Measurements from ENCODE around the gene MT2A. TPM values are rescaled to one million over a fixed set of nuclear protein-coding genes. Genes with fewer than 3 reads are reported as not detected.

The MT2A gene
- total and polyA plus RNA-seq, 4 donors = 146 to 1,681 (median 847) TPM

DNA sequence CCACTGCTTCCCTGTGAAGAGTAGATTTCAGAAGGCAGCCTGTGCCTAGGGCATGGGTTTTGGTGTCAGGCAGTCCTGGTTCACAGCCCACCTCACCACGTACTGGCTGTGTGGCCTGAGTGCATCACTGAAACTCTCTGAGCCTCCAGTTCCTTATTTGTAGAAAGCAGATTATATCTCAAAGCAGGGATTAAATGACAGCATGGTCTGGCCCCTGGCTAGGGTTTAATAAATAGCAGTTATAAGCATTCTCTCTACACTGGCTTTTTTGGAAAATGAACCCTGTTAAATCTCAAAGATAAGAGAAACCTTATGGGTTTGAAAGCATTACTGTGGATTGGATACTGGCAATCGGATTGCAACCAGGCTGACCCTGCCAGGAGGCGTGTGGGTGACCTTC is 21.1 kb downstream of the MT2A start:
- Histone ChIP-seq H3K4me3 (ENCODE audit: low read length in 2 of 2) (no peak overlapping the region), H3K27me3 (ENCODE audit: control insufficient read depth in 1 of 2, insufficient read depth in 2 of 2, low read length in 1 of 2) (no peaks in the 10 kb centered on the region), H3K9me3 (ENCODE audit: control insufficient read depth, low read length) (no peaks in the 10 kb centered on the region), H3K36me3 (ENCODE audit: control insufficient read depth in 1 of 2, insufficient read depth in 2 of 2, low read length in 1 of 2) (no peaks in the 10 kb centered on the region), H3K27ac (ENCODE audit: low read depth in 1 of 2, low read length in 2 of 2) (no peak overlapping the region), H3K4me1 (ENCODE audit: control insufficient read depth in 1 of 2, insufficient read depth in 2 of 2, low read length in 2 of 2) (no peaks in the 10 kb centered on the region)
- intact Hi-C loops (cut with DNase I) = no loop called here
- 83 to 85% methylated on average over 3 of the region's 3 CpGs for WGBS, 2 donors
- DNase-seq (no peak), ATAC-seq (ENCODE audit: low FRiP score) (no peak)

DNA sequence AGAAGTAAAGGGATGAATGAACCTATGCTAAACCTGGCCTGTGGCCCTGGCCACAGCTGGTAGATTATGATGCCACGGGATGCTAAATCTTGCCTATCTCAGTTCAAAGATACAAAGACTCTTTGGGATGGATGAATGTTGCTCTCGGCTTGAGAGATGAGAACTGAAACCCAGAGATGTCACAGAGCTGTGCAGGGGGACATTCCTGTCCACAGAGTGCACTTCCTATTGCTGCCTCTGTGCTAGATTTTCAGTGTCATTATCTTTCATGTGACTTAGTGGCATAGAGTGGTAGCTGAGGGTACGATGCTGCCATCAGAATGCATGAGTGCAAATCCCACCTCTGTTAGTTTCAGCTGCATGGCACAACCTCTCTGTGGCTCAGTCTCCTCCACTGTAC is 21.8 kb downstream of the MT2A start:
- H3K27me3 ChIP-seq (ENCODE audit: control insufficient read depth in 1 of 2, insufficient read depth in 2 of 2, low read length in 1 of 2) = no peaks in the 10 kb centered on the region
- WGBS, 2 donors = 89 to 90% methylated on average over 3 of the region's 3 CpGs
- no peak overlapping the region for H3K27ac ChIP-seq (ENCODE audit: low read depth in 1 of 2, low read length in 2 of 2)
- no peak overlapping the region for H3K4me3 ChIP-seq (ENCODE audit: low read length in 2 of 2)
- intact Hi-C loops (cut with DNase I) = no loop called here
- DNase-seq = no peak
- no peak for ATAC-seq (ENCODE audit: low FRiP score)
- no peaks in the 10 kb centered on the region for H3K36me3 ChIP-seq (ENCODE audit: control insufficient read depth in 1 of 2, insufficient read depth in 2 of 2, low read length in 1 of 2)
- H3K9me3 ChIP-seq (ENCODE audit: control insufficient read depth, low read length) = no peaks in the 10 kb centered on the region
- H3K4me1 ChIP-seq (ENCODE audit: control insufficient read depth in 1 of 2, insufficient read depth in 2 of 2, low read length in 2 of 2) = no peaks in the 10 kb centered on the region

DNA sequence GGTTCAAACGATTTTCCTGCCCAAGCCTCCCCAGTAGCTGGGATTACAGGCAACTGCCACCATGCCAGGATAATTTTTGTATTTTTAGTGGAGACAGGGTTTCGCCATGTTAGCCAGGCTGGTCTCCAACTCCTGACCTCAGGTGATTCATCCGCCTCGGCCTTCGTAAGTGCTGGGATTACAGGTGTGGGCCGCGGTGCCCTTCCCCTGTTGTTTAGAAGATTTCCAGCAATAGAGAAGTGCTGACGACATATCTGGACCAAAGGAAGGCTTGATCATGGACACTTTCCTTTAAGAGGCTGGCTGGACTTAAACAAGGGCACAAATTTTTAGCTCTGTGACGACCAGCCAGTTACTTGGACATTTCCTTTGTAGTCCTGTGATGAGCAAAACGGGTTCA is 22.8 kb downstream of the MT2A start:
- DNase-seq (no peak), ATAC-seq (ENCODE audit: low FRiP score) (no peak)
- H3K36me3 ChIP-seq (ENCODE audit: control insufficient read depth in 1 of 2, insufficient read depth in 2 of 2, low read length in 1 of 2) = no peaks in the 10 kb centered on the region
- intact Hi-C loops (cut with DNase I) = no loop called here
- no peaks in the 10 kb centered on the region for H3K9me3 ChIP-seq (ENCODE audit: control insufficient read depth, low read length)
- 93 to 95% methylated on average over 10 of the region's 10 CpGs for WGBS, 2 donors
- no peak overlapping the region for H3K27ac ChIP-seq (ENCODE audit: low read depth in 1 of 2, low read length in 2 of 2)
- no peaks in the 10 kb centered on the region for H3K4me1 ChIP-seq (ENCODE audit: control insufficient read depth in 1 of 2, insufficient read depth in 2 of 2, low read length in 2 of 2)
- no peak overlapping the region for H3K4me3 ChIP-seq (ENCODE audit: low read length in 2 of 2)
- no peaks in the 10 kb centered on the region for H3K27me3 ChIP-seq (ENCODE audit: control insufficient read depth in 1 of 2, insufficient read depth in 2 of 2, low read length in 1 of 2)

DNA sequence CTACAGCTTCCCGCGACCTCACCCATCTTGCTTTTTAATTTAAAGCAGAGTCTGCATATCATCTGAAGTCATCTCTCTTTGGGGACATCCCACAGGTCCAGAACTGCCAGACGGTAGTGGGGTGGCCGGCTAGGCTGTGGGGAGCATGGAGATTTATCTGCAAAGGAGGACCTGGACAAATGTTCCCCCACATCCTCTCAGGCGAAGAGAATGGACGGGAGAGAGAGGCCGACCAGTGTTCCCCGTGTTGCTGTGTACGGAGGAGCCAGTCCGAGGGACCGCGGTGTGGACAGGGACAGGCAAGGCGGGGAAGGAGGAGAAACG is 23.4 kb downstream of the MT2A start:
- intact Hi-C loops (cut with DNase I) = no loop called here
- Histone ChIP-seq H3K9me3 (ENCODE audit: control insufficient read depth, low read length) (no peaks in the 10 kb centered on the region), H3K27ac (ENCODE audit: low read depth in 1 of 2, low read length in 2 of 2) (peak overlapping the region in 1 of 2 donors; percentile 87), H3K4me1 (ENCODE audit: control insufficient read depth in 1 of 2, insufficient read depth in 2 of 2, low read length in 2 of 2) (no peaks in the 10 kb centered on the region), H3K4me3 (ENCODE audit: low read length in 2 of 2) (peak overlapping the region; percentile 19 to 49), H3K27me3 (ENCODE audit: control insufficient read depth in 1 of 2, insufficient read depth in 2 of 2, low read length in 1 of 2) (no peaks in the 10 kb centered on the region), H3K36me3 (ENCODE audit: control insufficient read depth in 1 of 2, insufficient read depth in 2 of 2, low read length in 1 of 2) (no peaks in the 10 kb centered on the region)
- DNase-seq (no peak), ATAC-seq (ENCODE audit: low FRiP score) (no peak)
- WGBS, 2 donors = 17 to 21% methylated on average over 14 of the region's 14 CpGs

DNA sequence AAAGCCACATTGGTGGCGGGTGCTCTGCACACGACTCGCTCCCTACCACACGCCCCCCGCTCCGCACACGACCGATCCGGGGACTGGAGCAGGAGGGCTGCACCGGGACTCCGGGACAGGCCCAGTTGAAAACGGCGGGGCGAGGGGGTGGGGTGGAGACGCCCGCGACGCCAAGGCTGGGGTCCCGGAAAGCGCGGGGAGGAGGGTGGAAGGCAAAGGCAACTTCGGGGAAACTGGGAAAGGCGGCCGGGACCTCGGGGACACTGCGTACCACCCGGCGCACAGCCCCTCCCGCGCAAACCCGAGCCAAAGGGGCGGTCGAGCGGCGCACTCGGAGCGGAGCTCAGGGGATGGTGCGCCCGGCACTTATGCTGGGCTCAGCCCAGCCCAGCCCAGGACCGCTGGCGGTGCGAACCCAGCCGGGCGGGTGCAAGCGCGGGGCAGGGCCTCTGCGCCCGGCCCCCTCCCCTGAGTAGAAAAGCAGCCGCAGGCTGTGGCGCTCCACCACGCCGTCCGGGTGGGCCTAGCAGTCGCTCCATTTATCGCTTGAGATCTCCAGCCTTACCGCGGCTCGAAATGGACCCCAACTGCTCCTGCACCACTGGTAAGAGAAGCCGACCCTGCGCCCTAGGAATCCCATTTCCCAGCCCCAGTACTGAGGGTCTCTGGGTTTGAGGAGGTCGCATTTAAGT is 23.9 kb downstream of the MT2A start, which contains the start of gene MT1M:
Gene MT1M, plus strand, starts transcription at position 504 of the 692 bp plus-strand sequence. Its CDS starts 73 bp downstream, at position 577.
- Histone ChIP-seq H3K36me3 (ENCODE audit: control insufficient read depth in 1 of 2, insufficient read depth in 2 of 2, low read length in 1 of 2) (no peaks in the 10 kb centered on the region), H3K27ac (ENCODE audit: low read depth in 1 of 2, low read length in 2 of 2) (peak within 1 kb of the TSS in 1 of 2 donors; percentile 87), H3K4me3 (ENCODE audit: low read length in 2 of 2) (peak within 1 kb of the TSS; percentile 37 to 49), H3K27me3 (ENCODE audit: control insufficient read depth in 1 of 2, insufficient read depth in 2 of 2, low read length in 1 of 2) (no peaks in the 10 kb centered on the region), H3K4me1 (ENCODE audit: control insufficient read depth in 1 of 2, insufficient read depth in 2 of 2, low read length in 2 of 2) (no peaks in the 10 kb centered on the region), H3K9me3 (ENCODE audit: control insufficient read depth, low read length) (no peaks in the 10 kb centered on the region)
- 1 to 2% methylated on average over 53 to 61 of the region's 61 CpGs for WGBS, 2 donors
- ATAC-seq (ENCODE audit: low FRiP score) (peak; percentile 94), DNase-seq (peak; percentile 82 to 92)
- intact Hi-C loops (cut with DNase I) = no loop called here

DNA sequence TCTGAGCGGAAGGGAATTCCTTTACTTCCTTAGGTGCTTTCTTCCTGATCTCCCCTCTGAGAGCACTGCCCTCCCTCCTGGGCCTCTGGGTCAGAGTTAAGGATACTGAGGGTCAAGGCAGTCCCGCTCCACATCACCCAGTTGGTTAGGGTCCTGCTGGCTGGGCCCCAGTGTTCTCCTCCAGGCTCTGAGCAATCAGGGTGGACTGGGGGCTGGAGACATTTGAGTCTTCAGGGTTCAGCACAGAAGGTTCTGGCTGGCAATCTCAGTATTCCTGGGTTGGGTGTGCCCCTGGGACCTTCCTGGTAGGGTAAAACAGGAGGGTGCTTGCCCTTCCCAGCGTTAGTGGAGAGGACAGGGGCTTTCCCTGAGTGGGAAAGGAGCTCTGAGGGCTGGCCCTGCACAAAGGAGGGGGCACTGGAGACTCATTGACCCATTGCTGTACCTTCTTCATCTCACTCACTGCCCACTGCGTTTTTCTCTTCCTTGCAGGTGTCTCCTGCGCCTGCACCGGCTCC is 24.5 kb downstream of the MT2A start:
- peak overlapping the region in 1 of 2 donors; percentile 77 for H3K27ac ChIP-seq (ENCODE audit: low read depth in 1 of 2, low read length in 2 of 2)
- WGBS, 2 donors = 45 to 56% methylated on average over 6 of the region's 6 CpGs
- ATAC-seq (ENCODE audit: low FRiP score) (peak; percentile 2), DNase-seq (no peak)
- H3K4me1 ChIP-seq (ENCODE audit: control insufficient read depth in 1 of 2, insufficient read depth in 2 of 2, low read length in 2 of 2) = no peaks in the 10 kb centered on the region
- no peaks in the 10 kb centered on the region for H3K9me3 ChIP-seq (ENCODE audit: control insufficient read depth, low read length)
- H3K4me3 ChIP-seq (ENCODE audit: low read length in 2 of 2) = peak overlapping the region; percentile 37 to 49
- intact Hi-C loops (cut with DNase I) = no loop called here
- no peaks in the 10 kb centered on the region for H3K36me3 ChIP-seq (ENCODE audit: control insufficient read depth in 1 of 2, insufficient read depth in 2 of 2, low read length in 1 of 2)
- no peaks in the 10 kb centered on the region for H3K27me3 ChIP-seq (ENCODE audit: control insufficient read depth in 1 of 2, insufficient read depth in 2 of 2, low read length in 1 of 2)

DNA sequence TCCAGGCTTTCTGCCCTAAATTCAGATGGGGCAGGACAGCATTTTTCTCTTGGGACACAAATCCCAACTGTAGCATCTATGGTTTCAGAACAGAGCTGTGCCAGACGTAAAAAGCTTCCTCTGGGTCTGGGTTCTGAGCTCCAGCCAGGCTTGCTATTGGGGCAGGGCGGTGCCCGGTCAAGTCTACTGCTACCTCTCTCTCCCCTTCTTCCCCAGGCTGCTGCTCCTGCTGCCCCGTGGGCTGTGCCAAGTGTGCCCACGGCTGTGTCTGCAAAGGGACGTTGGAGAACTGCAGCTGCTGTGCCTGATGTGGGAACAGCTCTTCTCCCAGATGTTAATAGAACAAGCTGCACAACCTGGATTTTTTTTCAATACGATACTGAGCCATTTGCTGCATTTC is 25.2 kb downstream of the MT2A start:
- no peak overlapping the region for H3K27ac ChIP-seq (ENCODE audit: low read depth in 1 of 2, low read length in 2 of 2)
- no peak overlapping the region for H3K4me3 ChIP-seq (ENCODE audit: low read length in 2 of 2)
- 28 to 43% methylated on average over 7 of the region's 7 CpGs for WGBS, 2 donors
- DNase-seq (no peak), ATAC-seq (ENCODE audit: low FRiP score) (no peak)
- H3K36me3 ChIP-seq (ENCODE audit: control insufficient read depth in 1 of 2, insufficient read depth in 2 of 2, low read length in 1 of 2) = no peaks in the 10 kb centered on the region
- H3K4me1 ChIP-seq (ENCODE audit: control insufficient read depth in 1 of 2, insufficient read depth in 2 of 2, low read length in 2 of 2) = no peaks in the 10 kb centered on the region
- intact Hi-C loops (cut with DNase I) = no loop called here
- H3K9me3 ChIP-seq (ENCODE audit: control insufficient read depth, low read length) = no peaks in the 10 kb centered on the region
- no peaks in the 10 kb centered on the region for H3K27me3 ChIP-seq (ENCODE audit: control insufficient read depth in 1 of 2, insufficient read depth in 2 of 2, low read length in 1 of 2)

DNA sequence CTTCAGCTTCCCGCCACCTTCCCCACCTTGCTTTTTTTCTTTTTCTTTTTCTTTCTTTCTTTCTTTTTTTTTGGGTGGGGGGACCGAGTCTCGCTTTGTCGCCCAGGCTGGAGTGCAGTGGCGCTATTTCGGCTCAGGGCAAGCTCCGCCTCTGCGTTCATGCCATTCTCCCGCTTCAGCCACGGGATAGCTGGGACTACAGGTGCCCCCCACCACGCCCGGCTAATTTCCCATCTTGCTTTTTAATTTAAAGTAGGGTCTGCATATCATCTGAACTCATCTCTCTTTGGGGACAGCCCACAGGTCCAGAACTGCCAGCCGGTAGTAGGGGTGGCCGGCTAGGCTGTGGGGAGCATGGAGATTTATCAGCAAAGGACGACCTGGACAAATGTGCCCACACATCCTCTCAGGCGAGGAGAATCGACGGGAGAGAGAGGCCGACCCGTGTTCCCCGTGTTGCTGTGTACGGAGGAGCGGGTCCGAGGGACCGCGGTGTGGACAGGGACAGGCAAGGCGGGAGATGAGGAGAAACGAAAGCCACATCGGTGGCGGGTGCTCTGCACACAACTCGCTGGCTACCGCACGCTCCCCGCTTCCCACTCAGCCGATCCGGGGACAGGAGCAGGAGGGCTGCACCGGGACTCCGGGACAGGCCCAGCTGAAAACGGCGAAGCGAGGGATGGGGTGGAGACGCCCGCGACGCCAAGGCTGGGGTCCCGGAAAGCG is 26.5 kb downstream of the MT2A start:
- no peak overlapping the region for H3K27ac ChIP-seq (ENCODE audit: low read depth in 1 of 2, low read length in 2 of 2)
- H3K27me3 ChIP-seq (ENCODE audit: control insufficient read depth in 1 of 2, insufficient read depth in 2 of 2, low read length in 1 of 2) = no peaks in the 10 kb centered on the region
- 68 to 72% methylated on average over 47 of the region's 47 CpGs for WGBS, 2 donors
- H3K4me3 ChIP-seq (ENCODE audit: low read length in 2 of 2) = no peak overlapping the region
- no peak for DNase-seq
- no peaks in the 10 kb centered on the region for H3K36me3 ChIP-seq (ENCODE audit: control insufficient read depth in 1 of 2, insufficient read depth in 2 of 2, low read length in 1 of 2)
- intact Hi-C loops (cut with DNase I) = no loop called here
- H3K9me3 ChIP-seq (ENCODE audit: control insufficient read depth, low read length) = no peaks in the 10 kb centered on the region
- no peaks in the 10 kb centered on the region for H3K4me1 ChIP-seq (ENCODE audit: control insufficient read depth in 1 of 2, insufficient read depth in 2 of 2, low read length in 2 of 2)
- no peak for ATAC-seq (ENCODE audit: low FRiP score)

Data from aorta (tissue), 5 donors.